ENCODE measurements around the gene TRMT11.
A peak's percentile ranks its signal among the peaks of the same experiment; 100 is the strongest.

Gene TRMT11

GRCh38 chr6:125957391-125957693, 29.0 kb upstream of the TRMT11 start:
- DNase-seq (ENCODE audit: low spot score), result no peak
- TF ChIP-seq CTCF (IDR thresholded peaks at IDR 0.05), result no peak
- peak overlapping the region; percentile 95 to 96 for H3K27ac ChIP-seq
- H3K4me3 ChIP-seq, result peak overlapping the region; percentile 99

GRCh38 chr6:125957845-125958244, 28.5 kb upstream of the TRMT11 start:
- DNase-seq (ENCODE audit: low spot score), result no peak
- Histone ChIP-seq H3K4me3 (peak overlapping the region; percentile 99), H3K27ac (peak overlapping the region; percentile 95 to 96)
- TF ChIP-seq CTCF (IDR thresholded peaks at IDR 0.05), result no peak

GRCh38 chr6:125959041-125959440, 27.3 kb upstream of the TRMT11 start:
- TF ChIP-seq CTCF (IDR thresholded peaks at IDR 0.05), result no peak
- no peak for DNase-seq (ENCODE audit: low spot score)
- H3K27ac ChIP-seq, result no peak overlapping the region
- no peak overlapping the region for H3K4me3 ChIP-seq

- Histone ChIP-seq H3K4me3 (no peak overlapping the region), H3K27ac (no peak overlapping the region)
- TF ChIP-seq CTCF (IDR thresholded peaks at IDR 0.05), result no peak
- no peak for DNase-seq (ENCODE audit: low spot score)
Observed at GRCh38 chr6:125961117-125961516, 25.2 kb upstream of the TRMT11 start.

GRCh38 chr6:125962900-125963497, 23.3 kb upstream of the TRMT11 start:
- no peak for TF ChIP-seq CTCF (IDR thresholded peaks at IDR 0.05)
- Histone ChIP-seq H3K4me3 (no peak overlapping the region), H3K27ac (peak overlapping the region in 1 of 2 donors; percentile 26)
- DNase-seq (ENCODE audit: low spot score), result no peak

GRCh38 chr6:125963817-125964216, 22.5 kb upstream of the TRMT11 start:
- no peak for DNase-seq (ENCODE audit: low spot score)
- Histone ChIP-seq H3K4me3 (no peak overlapping the region), H3K27ac (no peak overlapping the region)
- TF ChIP-seq CTCF (IDR thresholded peaks at IDR 0.05), result no peak

GRCh38 chr6:125966569-125966968, 19.8 kb upstream of the TRMT11 start:
- no peak for TF ChIP-seq CTCF (IDR thresholded peaks at IDR 0.05)
- H3K4me3 ChIP-seq, result no peak overlapping the region
- no peak overlapping the region for H3K27ac ChIP-seq
- no peak for DNase-seq (ENCODE audit: low spot score)

Data from coronary artery (tissue), 2 donors.